Endometrial microvascular endothelial cells (primary cell): Measurements from ENCODE around the gene TGM5. TPM values are rescaled to one million over a fixed set of nuclear protein-coding genes. Genes with fewer than 3 reads are reported as not detected.

ENCODE experiments used
- in situ Hi-C: cut with HindIII; loops from 2 replicates; pipeline ENCODE4 v1.10.0; 2017; ENCODE audit warnings: low sequenced_read_pairs, low pct_unique_long_range_greater_than_20kb; ENCODE audit errors: inconsistent ontology term
- total RNA-seq: library from RNA; depleted of rRNA; stranded (reverse); fragments of >200 nt; gene quantifications from one replicate; pipeline ENCODE4 v1.2.3, GENCODE V29; 2015; ENCODE audit errors: inconsistent ontology term

The TGM5 gene
- total RNA-seq, 1 donor from 2014 or later, result not detected

- in situ Hi-C loops, result no loop called here
These were observed 41.4 kb downstream of the TGM5 start for GRCh38 chr15:43225201-43225949.

GRCh38 chr15:43221422-43221821 lies 45.3 kb downstream of the TGM5 start:
- in situ Hi-C loops, result no loop called here

- in situ Hi-C loops, result no loop called here
These were observed 45.7 kb downstream of the TGM5 start, which contains the start of gene EPB42 for GRCh38 chr15:43220991-43221403. EPB42 (minus strand) TSS chr15:43221018; CDS start chr15:43220825, 193 bp downstream.

DNA sequence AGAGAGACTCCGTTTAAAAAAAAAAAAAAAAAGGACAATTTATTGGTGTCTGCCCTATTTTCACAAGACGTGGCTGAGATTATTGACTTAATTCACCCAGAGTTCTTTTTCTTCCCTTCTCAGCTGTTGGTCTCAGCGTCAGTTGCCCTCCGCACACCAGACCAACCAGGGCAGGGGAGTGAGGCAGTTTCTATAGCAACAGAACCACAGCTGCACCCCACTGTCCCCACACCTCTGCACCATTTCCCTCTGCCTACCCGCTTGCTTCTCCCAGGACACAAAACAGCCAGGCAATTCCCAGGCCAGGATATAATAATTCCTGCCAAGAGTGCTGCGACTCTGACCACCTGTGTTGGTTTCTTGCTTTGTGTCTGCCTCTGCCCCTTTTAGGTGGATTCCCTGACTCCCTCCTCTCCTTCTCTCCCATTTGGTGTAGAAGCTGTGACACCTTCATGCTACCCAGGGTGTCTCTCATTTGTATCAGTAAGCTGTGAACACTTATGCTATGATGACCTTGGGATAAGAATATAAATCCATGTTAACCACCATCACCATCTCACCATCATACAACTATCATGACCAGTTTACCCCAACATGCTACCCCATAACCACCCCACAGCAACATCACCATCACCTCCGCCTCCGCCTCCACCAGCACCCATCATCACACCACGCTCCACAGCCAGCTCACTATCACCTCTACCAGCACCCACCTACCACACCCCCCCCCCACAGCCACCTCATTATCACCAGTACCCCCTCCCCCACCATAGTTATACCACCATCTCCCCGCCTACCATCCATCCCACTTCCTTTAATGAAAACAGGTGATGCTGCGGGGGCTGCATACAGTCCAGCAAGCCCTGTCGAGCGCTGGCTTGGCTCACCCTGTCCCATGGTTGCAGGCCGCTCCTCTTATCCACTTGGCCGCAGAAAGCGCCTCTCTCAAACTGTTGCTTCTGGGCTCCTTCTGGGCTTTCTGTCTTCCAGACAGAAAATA lies 46.5 kb downstream of the TGM5 start:
- in situ Hi-C loops, result no loop called here

DNA sequence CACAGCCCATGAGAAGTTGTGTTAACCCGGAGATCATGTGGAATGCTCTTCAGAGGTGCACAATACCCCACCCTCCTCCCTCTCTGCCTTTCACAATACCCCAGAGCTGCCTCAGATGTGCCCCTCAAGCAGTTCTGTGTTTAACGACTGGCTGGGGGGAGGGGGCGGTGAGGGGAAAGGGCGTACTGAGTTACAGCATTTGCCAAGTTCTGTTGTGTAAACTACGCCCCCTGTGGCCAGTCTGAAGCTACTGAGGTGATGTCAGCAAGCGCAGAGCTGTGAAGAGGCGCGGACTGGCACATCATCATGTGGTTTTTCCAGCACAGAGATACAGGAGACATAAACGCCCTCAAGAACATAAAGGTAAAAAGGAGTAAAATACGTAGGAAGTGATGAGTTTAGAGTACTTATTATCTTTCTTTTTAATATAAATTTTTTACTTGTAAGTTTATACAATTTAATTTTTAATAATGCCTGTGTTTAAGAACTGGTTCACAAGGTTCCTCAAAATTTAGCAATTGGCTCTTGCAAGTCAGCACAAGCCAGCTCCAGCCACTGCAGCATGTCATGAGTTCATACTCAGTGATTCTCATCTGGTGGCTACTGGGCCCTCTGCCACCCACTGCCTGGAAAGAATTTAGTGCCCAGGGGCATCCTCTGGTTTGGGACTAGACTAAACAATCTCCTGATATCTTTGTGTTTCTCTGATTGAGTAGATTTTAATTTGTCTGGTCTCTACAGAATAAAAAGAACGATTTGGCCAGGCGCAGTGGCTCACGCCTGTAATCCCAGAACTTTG lies 47.6 kb downstream of the TGM5 start:
- in situ Hi-C loops, result no loop called here

GRCh38 chr15:43215961-43216360 lies 50.8 kb downstream of the TGM5 start:
- in situ Hi-C loops, result no loop called here

- in situ Hi-C loops, result no loop called here
These were observed 52.0 kb downstream of the TGM5 start for GRCh38 chr15:43214592-43215295.

DNA sequence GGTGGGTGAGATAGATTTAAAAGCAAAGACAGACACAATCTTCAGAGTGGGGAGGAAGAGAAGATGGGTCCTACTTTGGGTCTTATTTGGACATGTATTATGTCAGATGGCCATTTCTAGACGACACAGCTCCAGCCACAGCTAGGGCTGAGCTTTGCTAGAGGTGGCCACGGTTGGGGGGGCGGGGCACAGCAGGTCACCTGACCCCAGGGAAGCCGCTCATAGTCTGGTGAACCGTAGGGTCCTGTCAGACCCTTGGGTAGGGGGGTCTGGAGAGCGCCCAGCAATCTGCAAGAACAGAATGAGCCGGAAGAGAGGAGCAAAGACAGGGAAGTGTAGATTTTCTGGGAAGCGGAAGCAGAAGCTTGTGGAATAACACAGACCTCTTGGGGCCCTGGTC lies 52.6 kb downstream of the TGM5 start:
- in situ Hi-C loops, result no loop called here

DNA sequence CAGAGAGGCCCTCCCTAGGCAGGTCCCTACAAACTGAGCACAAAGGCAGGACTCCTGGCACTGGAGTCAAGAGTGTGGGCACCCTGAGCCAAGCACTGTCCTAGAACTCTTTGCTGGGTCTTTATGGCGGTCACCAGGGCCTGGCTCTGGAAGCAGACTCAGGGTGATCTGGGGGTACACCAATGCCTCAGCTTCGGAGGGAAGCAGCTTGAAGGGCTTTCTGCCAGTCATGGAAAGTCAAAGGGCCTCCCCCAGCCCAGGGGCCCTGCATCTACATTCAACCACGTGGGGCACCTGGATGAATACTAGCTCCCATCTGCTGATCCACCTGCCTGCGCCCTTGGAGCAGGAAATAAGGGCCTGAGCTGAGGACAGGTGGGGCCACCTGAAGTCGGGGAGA lies 53.3 kb downstream of the TGM5 start:
- in situ Hi-C loops, result no loop called here

DNA sequence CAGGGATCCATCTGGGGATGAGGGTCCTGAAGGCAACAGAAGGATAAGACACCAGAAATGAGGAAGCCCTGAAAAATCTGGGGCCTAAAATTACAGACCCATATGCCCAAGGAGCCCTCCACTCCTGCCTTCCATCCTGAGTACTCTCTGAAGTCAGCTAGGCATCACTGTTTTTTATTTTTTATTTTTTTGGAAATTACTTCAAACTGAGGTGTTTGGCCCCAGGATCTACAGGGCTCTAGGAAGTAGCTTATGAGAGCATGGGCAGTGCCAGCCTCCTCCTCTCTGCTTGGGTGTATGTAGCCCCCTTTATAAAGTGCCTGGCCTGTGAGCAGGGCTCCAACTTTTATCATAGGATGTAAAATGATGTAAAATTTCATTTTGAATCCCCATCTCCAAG lies 53.8 kb downstream of the TGM5 start:
- in situ Hi-C loops, result no loop called here

DNA sequence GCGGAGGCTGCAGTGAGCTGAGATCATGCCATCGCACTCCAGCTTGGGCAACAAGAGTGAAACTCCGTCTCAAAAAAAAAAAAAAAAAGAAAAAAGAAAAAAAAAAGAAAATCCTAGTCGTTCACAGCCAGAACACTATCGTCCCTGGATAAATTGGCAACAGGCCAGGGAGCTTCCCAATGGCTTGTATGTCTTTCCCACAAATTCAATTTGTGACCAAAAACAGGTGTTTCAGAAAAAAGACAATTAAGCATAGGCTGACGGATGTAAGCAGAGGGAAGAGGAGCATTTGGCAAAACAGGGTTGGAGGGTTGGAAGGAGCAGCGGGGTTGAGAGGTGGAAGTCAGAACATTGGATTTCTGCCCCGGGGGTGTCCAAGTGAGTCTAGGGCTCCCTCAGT lies 54.4 kb downstream of the TGM5 start:
- in situ Hi-C loops, result no loop called here

GRCh38 chr15:43211224-43211735 lies 55.4 kb downstream of the TGM5 start:
- in situ Hi-C loops, result no loop called here

DNA sequence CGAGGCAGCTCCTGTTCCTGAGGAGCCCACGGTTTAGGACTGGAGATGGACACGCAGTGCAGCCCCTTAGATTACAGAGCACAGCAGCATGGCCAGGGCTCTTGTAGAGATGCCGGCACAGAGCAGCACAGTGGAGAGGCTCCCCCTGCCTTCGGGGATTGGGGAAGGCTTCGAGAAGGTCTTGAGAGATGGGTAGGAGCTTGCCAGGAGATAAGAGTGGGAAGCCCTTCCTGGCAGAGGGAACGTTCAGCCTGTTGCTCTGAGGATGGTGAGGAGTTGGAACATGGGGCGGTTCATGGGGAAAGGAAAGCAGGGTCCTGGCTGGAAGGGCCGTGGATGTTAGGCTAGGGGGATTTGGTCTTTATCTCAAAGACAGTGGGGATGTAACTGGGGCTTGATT lies 55.9 kb downstream of the TGM5 start:
- in situ Hi-C loops, result no loop called here

DNA sequence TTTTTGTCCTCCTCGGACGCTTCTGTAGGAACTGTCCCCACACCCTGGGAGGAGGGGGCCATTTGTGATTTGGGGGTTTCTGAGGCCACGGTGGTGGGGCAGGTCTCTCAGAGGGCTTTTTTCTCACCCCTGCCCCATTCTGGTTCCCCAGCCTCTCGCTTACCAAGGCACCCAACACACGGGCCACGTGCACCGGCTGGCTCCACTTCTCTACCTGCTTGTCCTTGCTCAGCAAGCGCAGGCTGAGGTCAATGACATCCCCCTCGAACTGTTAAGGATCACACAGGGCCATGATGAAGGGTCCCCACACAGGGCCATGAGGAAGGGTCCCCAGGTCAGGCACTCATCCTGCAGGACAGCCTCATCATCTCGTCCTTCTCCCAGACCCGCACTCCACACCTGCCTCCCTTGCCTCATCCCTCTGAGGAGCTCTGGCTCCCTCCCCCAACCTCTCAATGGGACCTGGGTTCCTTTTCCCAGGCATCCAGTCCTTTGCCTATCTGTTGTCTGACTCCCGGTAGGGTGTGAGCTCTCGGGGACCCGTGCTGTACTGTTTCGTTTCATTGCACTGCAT lies 56.5 kb downstream of the TGM5 start:
- in situ Hi-C loops, result no loop called here

DNA sequence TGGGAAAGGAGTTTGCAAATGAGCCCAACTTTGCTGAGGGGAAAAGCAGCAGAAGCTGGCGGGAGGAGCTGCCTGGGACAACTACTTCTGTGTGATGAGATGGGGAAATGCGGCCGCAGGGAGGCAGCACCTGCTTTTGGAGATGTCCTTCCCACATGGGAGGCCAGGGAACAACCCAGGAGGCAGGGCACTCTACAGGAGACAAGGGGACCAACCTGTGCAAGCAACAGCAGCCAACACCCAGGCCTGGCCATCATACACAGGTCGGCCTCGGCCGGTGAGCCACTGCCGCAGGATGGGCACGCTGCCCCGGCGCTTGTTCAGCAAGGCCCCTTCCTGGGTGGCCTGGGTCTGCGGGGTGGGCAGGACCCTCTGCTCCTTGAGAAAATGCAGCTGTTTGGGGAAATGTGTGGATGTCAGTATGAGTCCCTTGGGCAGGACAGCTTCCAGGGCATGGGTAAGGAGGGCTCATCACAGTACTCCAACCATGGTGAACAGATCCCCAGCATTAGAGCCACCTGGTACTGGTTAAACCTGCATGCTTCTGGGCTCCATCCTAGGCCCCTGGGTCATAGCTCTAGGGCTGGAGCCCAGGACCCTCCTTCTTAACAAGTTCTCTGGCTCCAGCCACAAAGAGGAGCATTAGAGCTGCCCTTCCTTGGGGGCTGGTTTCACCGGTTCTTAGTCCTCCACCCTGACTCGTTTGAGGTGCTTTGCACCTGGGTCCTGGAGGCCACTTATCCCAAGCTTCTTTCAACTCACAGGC lies 57.5 kb downstream of the TGM5 start:
- in situ Hi-C loops, result no loop called here

DNA sequence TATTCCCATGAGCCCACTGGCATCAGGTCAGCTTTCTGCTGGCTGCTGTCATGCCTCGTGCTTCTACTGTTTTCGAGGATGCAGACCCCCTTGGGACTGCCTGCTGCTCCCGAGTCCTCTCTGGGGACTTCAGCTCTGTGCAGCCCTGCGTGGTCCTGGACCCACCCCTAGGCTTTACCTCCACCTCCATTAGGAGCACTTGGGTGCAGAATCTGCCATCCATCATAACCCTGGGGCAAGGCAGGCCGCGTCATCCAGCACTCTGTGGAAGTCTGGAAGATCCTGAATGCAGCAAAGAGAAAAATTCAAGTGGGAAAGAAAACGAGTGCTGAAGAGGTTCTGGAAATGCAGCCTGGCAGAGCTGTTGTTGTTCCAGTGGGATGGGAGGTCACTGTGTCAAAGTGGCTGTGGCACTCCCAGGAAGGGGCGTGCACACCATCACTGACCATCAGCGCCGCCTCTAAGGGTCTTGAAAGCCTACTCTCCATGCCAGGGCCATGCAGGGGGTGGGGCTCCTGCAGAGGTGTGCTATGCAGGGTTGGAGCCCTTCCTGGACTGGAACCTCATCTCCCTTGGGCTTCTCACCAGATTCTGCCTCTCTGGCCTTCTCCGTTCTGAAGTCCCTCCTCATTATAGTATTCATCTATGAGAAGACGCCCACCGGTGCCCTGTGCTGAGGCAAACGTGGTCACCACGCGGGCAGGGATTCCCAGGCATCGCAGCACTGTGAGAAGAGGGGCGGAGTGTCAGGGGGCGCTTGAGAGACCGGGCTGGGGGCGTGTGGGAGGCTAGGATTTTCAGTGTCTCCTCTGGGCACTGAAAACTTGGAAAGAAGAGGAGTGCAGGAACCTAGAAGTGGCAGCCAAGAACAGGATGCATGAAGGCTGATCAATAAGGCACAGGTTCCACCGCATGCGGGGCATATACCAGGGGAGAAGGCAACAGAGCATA lies 58.4 kb downstream of the TGM5 start:
- in situ Hi-C loops, result no loop called here
